ENCODE results near the gene TBKBP1.

The TBKBP1 gene

DNA sequence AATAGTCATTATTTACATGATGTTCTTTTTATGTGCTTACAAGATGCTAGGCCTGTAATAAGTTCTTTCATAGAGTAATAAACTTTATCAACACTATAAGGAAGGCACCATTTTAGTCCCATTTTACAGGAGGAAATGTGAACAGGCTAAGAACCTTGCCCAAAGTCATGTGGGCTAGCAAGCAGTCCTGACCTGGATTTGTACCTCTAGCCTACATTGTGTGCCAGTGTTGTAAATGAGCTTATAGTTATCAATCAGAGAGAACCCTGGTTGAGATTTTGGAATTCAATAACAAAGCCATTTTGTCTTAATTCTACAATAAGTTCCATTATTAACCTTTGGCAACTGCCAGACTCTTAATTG, 6.7 kb upstream of the TBKBP1 start:
- no peak overlapping the region for H4K8ac ChIP-seq (ENCODE audit: low read length)
- no peak overlapping the region for H3K4me3 ChIP-seq (ENCODE audit: insufficient read depth in 1 of 2, low read depth in 1 of 2, low read length in 2 of 2)
- H2BK5ac ChIP-seq (ENCODE audit: low read depth, low read length, poor library complexity, severe bottlenecking), result no peak overlapping the region
- peaks cover 2% of the 10 kb centered on the region for H3K79me1 ChIP-seq (replicated peaks; ENCODE audit: low read length, poor library complexity, severe bottlenecking)
- H3K4me1 ChIP-seq (ENCODE audit: control insufficient read depth, insufficient read depth, low read depth, low read length), result peaks cover 4% of the 10 kb centered on the region
- H2BK120ac ChIP-seq (ENCODE audit: low read depth, low read length), result no peak overlapping the region
- peak overlapping the region; percentile 27 for H3K9ac ChIP-seq (ENCODE audit: low read length)
- no peak overlapping the region for H3K4ac ChIP-seq (ENCODE audit: low read depth in 1 of 2, low read length in 2 of 2)
- no peaks in the 10 kb centered on the region for H3K9me3 ChIP-seq (ENCODE audit: control insufficient read depth, low read length)
- H4K91ac ChIP-seq (ENCODE audit: low read length), result no peak overlapping the region
- no peak overlapping the region for H3K4me2 ChIP-seq (ENCODE audit: low read length, poor library complexity, severe bottlenecking)
- no peak overlapping the region for H3K18ac ChIP-seq (ENCODE audit: low read depth in 1 of 2, low read length in 2 of 2)
- no peak overlapping the region for H2AFZ ChIP-seq (ENCODE audit: low read depth, low read length)
- no peaks in the 10 kb centered on the region for H3K27me3 ChIP-seq (ENCODE audit: control insufficient read depth in 1 of 2, insufficient read depth in 1 of 2, low read length in 2 of 2)
- peaks cover 7 to 35% of the 10 kb centered on the region in 2 experiments for H3K36me3 ChIP-seq (ENCODE audit: control insufficient read depth in 1 of 2, insufficient read depth in 2 of 2, low read depth in 1 of 2, low read length in 2 of 2)
- H2AK5ac ChIP-seq (ENCODE audit: low read length, severe bottlenecking), result no peak overlapping the region
- H3K14ac ChIP-seq (ENCODE audit: low read length in 2 of 2), result no peak overlapping the region
- no peak overlapping the region for H3K27ac ChIP-seq (ENCODE audit: low read length, poor library complexity, severe bottlenecking)
- no peak overlapping the region for H2BK12ac ChIP-seq (ENCODE audit: low read length in 2 of 2)
- no peak overlapping the region for H3K23ac ChIP-seq (ENCODE audit: low read length in 2 of 2)
- no peak overlapping the region for H2BK15ac ChIP-seq (ENCODE audit: low read depth, poor library complexity, severe bottlenecking)
- DNase-seq, result no peak

DNA sequence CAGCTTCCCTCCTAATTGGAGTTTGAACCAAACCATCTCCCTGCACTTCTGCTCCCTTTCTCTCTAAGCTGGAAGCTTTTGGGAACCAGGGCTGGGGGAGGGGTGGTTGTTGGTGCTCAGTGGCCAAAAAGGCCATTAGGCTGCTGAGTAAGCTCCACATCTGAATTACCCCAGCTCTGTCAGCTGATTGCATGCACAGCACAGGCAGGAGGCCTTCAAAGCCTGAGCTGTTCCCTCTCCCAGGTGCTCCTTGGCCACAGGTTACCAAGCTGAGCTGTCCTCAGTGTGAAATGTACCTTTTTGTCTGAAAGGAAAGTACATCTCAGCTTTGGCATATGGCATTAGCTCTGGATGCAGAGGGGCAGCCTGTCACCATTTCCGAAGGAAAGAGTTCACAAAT, 6.2 kb upstream of the TBKBP1 start:
- no peak overlapping the region for H2AFZ ChIP-seq (ENCODE audit: low read depth, low read length)
- DNase-seq, result peak; percentile 26
- no peak overlapping the region for H3K4me3 ChIP-seq (ENCODE audit: insufficient read depth in 1 of 2, low read depth in 1 of 2, low read length in 2 of 2)
- no peaks in the 10 kb centered on the region for H3K27me3 ChIP-seq (ENCODE audit: control insufficient read depth in 1 of 2, insufficient read depth in 1 of 2, low read length in 2 of 2)
- no peak overlapping the region for H2BK5ac ChIP-seq (ENCODE audit: low read depth, low read length, poor library complexity, severe bottlenecking)
- no peak overlapping the region for H3K14ac ChIP-seq (ENCODE audit: low read length in 2 of 2)
- H4K91ac ChIP-seq (ENCODE audit: low read length), result no peak overlapping the region
- H3K4me1 ChIP-seq (ENCODE audit: control insufficient read depth, insufficient read depth, low read depth, low read length), result peaks cover 7% of the 10 kb centered on the region
- H2BK120ac ChIP-seq (ENCODE audit: low read depth, low read length), result no peak overlapping the region
- H2BK15ac ChIP-seq (ENCODE audit: low read depth, poor library complexity, severe bottlenecking), result no peak overlapping the region
- peak overlapping the region; percentile 27 for H3K9ac ChIP-seq (ENCODE audit: low read length)
- no peak overlapping the region for H3K18ac ChIP-seq (ENCODE audit: low read depth in 1 of 2, low read length in 2 of 2)
- no peaks in the 10 kb centered on the region for H3K9me3 ChIP-seq (ENCODE audit: control insufficient read depth, low read length)
- H3K27ac ChIP-seq (ENCODE audit: low read length, poor library complexity, severe bottlenecking), result peak overlapping the region; percentile 8
- no peak overlapping the region for H3K23ac ChIP-seq (ENCODE audit: low read length in 2 of 2)
- no peak overlapping the region for H3K4ac ChIP-seq (ENCODE audit: low read depth in 1 of 2, low read length in 2 of 2)
- no peak overlapping the region for H3K4me2 ChIP-seq (ENCODE audit: low read length, poor library complexity, severe bottlenecking)
- H4K8ac ChIP-seq (ENCODE audit: low read length), result peak overlapping the region; percentile 42
- no peak overlapping the region for H2BK12ac ChIP-seq (ENCODE audit: low read length in 2 of 2)
- peaks cover 3 to 31% of the 10 kb centered on the region in 2 experiments for H3K36me3 ChIP-seq (ENCODE audit: control insufficient read depth in 1 of 2, insufficient read depth in 2 of 2, low read depth in 1 of 2, low read length in 2 of 2)
- no peak overlapping the region for H2AK5ac ChIP-seq (ENCODE audit: low read length, severe bottlenecking)
- WGBS, result 75% methylated on average over 1 of the region's 1 CpG
- peaks cover under 1% of the 10 kb centered on the region for H3K79me1 ChIP-seq (replicated peaks; ENCODE audit: low read length, poor library complexity, severe bottlenecking)

DNA sequence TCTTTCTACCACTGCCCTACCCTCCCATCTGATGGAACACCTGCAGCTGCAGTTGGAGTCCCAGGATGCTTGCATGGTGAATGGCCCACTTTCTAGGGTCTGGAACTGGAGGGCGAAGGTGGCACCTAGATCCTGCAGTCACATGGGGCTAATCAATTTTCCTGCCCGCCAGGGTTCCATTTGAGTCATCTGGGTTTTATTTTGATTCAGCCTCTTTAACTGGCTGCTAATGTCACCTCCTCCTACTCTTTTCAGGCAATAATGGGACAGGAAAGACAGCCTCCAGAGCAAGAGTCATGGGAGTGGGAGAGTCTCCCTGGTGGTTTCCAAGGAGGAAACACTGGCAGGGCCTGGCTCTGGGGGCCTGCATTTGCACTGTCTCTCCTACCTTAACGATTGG, 3.8 kb upstream of the TBKBP1 start:
- H3K4me1 ChIP-seq (ENCODE audit: control insufficient read depth, insufficient read depth, low read depth, low read length), result peaks cover 16% of the 10 kb centered on the region
- no peak overlapping the region for H2AK5ac ChIP-seq (ENCODE audit: low read length, severe bottlenecking)
- DNase-seq, result no peak
- no peaks in the 10 kb centered on the region for H3K27me3 ChIP-seq (ENCODE audit: control insufficient read depth in 1 of 2, insufficient read depth in 1 of 2, low read length in 2 of 2)
- no peak overlapping the region for H2BK15ac ChIP-seq (ENCODE audit: low read depth, poor library complexity, severe bottlenecking)
- no peak overlapping the region for H4K8ac ChIP-seq (ENCODE audit: low read length)
- no peak overlapping the region for H3K18ac ChIP-seq (ENCODE audit: low read depth in 1 of 2, low read length in 2 of 2)
- H4K91ac ChIP-seq (ENCODE audit: low read length), result no peak overlapping the region
- H3K14ac ChIP-seq (ENCODE audit: low read length in 2 of 2), result no peak overlapping the region
- H3K4me3 ChIP-seq (ENCODE audit: insufficient read depth in 1 of 2, low read depth in 1 of 2, low read length in 2 of 2), result no peak overlapping the region
- no peak overlapping the region for H3K4ac ChIP-seq (ENCODE audit: low read depth in 1 of 2, low read length in 2 of 2)
- no peak overlapping the region for H3K4me2 ChIP-seq (ENCODE audit: low read length, poor library complexity, severe bottlenecking)
- H2BK120ac ChIP-seq (ENCODE audit: low read depth, low read length), result no peak overlapping the region
- no peak overlapping the region for H3K9ac ChIP-seq (ENCODE audit: low read length)
- H2BK5ac ChIP-seq (ENCODE audit: low read depth, low read length, poor library complexity, severe bottlenecking), result no peak overlapping the region
- H2AFZ ChIP-seq (ENCODE audit: low read depth, low read length), result no peak overlapping the region
- no peak overlapping the region for H3K27ac ChIP-seq (ENCODE audit: low read length, poor library complexity, severe bottlenecking)
- H3K36me3 ChIP-seq (ENCODE audit: control insufficient read depth in 1 of 2, insufficient read depth in 2 of 2, low read depth in 1 of 2, low read length in 2 of 2), result peaks cover 0 to 10% of the 10 kb centered on the region in 2 experiments
- peaks cover under 1% of the 10 kb centered on the region for H3K79me1 ChIP-seq (replicated peaks; ENCODE audit: low read length, poor library complexity, severe bottlenecking)
- H3K23ac ChIP-seq (ENCODE audit: low read length in 2 of 2), result no peak overlapping the region
- 79% methylated on average over 2 of the region's 3 CpGs for WGBS
- no peak overlapping the region for H2BK12ac ChIP-seq (ENCODE audit: low read length in 2 of 2)
- H3K9me3 ChIP-seq (ENCODE audit: control insufficient read depth, low read length), result no peaks in the 10 kb centered on the region

- Histone ChIP-seq H3K27me3 (ENCODE audit: control insufficient read depth in 1 of 2, insufficient read depth in 1 of 2, low read length in 2 of 2) (no peaks in the 10 kb centered on the region), H3K4me1 (ENCODE audit: control insufficient read depth, insufficient read depth, low read depth, low read length) (peaks cover 29% of the 10 kb centered on the region), H2AK5ac (ENCODE audit: low read length, severe bottlenecking) (no peak overlapping the region), H4K8ac (ENCODE audit: low read length) (no peak overlapping the region), H3K27ac (ENCODE audit: low read length, poor library complexity, severe bottlenecking) (no peak overlapping the region), H3K23ac (ENCODE audit: low read length in 2 of 2) (no peak overlapping the region), H4K91ac (ENCODE audit: low read length) (no peak overlapping the region), H3K4me2 (ENCODE audit: low read length, poor library complexity, severe bottlenecking) (no peak overlapping the region), H3K79me1 (replicated peaks; ENCODE audit: low read length, poor library complexity, severe bottlenecking) (peaks cover 4% of the 10 kb centered on the region), H3K18ac (ENCODE audit: low read depth in 1 of 2, low read length in 2 of 2) (no peak overlapping the region), H3K9ac (ENCODE audit: low read length) (no peak overlapping the region), H3K4ac (ENCODE audit: low read depth in 1 of 2, low read length in 2 of 2) (no peak overlapping the region), H2BK12ac (ENCODE audit: low read length in 2 of 2) (peak overlapping the region in 1 of 2 experiments; percentile 56), H3K4me3 (ENCODE audit: insufficient read depth in 1 of 2, low read depth in 1 of 2, low read length in 2 of 2) (peak overlapping the region; percentile 23 to 79), H2BK15ac (ENCODE audit: low read depth, poor library complexity, severe bottlenecking) (no peak overlapping the region), H2AFZ (ENCODE audit: low read depth, low read length) (no peak overlapping the region), H3K36me3 (ENCODE audit: control insufficient read depth in 1 of 2, insufficient read depth in 2 of 2, low read depth in 1 of 2, low read length in 2 of 2) (peaks cover 12 to 16% of the 10 kb centered on the region in 2 experiments), H2BK5ac (ENCODE audit: low read depth, low read length, poor library complexity, severe bottlenecking) (no peak overlapping the region), H2BK120ac (ENCODE audit: low read depth, low read length) (no peak overlapping the region), H3K14ac (ENCODE audit: low read length in 2 of 2) (no peak overlapping the region), H3K9me3 (ENCODE audit: control insufficient read depth, low read length) (no peaks in the 10 kb centered on the region)
- WGBS, result 0% methylated on average over 1 of the region's 2 CpGs
- DNase-seq, result no peak
Measured at GRCh38 chr17:47692137-47692894, 1.6 kb upstream of the TBKBP1 start.

Data from mesenchymal stem cell (in vitro differentiated cells and primary cell).